AG04450 (cell line): ENCODE data around the gene TTC34. TPM values are rescaled to one million over a fixed set of nuclear protein-coding genes. Genes with fewer than 3 reads are reported as not detected.

Experiments
- CTCF ChIA-PET: fragments of 300-600, 350-600 bp; formaldehyde crosslinking; extraction: SDS; loops from one replicate; lab custom pipeline; 2022; ENCODE audit warnings: antibody characterized with exemption, inconsistent platforms; lab: Charles Lee
- POLR2A ChIA-PET: fragments of 350-600 bp; formaldehyde crosslinking; extraction: SDS; loops from one replicate; lab custom pipeline; 2021; ENCODE audit warnings: antibody characterized with exemption, inconsistent platforms; lab: Yijun Ruan, JAX
- DNase-seq: peaks from one replicate; pipeline ENCODE4 v3.0.0-alpha.2; 2011; ENCODE audit warnings: low read depth, low spot score
- H3K27ac ChIP-seq: one replicate; pipeline ENCODE4 v1.5.1; 2012; ENCODE audit warnings: low read depth, low read length, control low read depth
- H3K27me3 ChIP-seq: one replicate; pipeline ENCODE4 v1.6.0; 2012; ENCODE audit warnings: low read length; ENCODE audit not compliant: control insufficient read depth, insufficient read depth
- H3K4me3 ChIP-seq: 2 replicates; pipeline ENCODE4 v1.5.1; 2011; ENCODE audit warnings: mild to moderate bottlenecking, low read depth, low read length, control low read depth
- H3K9me3 ChIP-seq: 2 replicates; pipeline ENCODE4 v1.5.1; 2012; ENCODE audit warnings: low read length; ENCODE audit not compliant: control insufficient read depth, insufficient read depth
- CTCF ChIP-seq: IDR thresholded peaks from 2 replicates; pipeline ENCODE4 v1.5.1; 2011; ENCODE audit warnings: low read depth, low read length, control low read depth, inconsistent platforms
- polyA plus RNA-seq: library from polyadenylated mRNA; depleted of rRNA; stranded (reverse); fragments of >200 nt; gene quantifications from 2 replicates; pipeline ENCODE4 v1.2.3, GENCODE V29; 2011

The TTC34 gene
- polyA plus RNA-seq, 1 experiment, result 0.06 TPM

GRCh38 chr1:2828586-2829250 is 27.2 kb upstream of the TTC34 start:
- H3K27me3 ChIP-seq, result no peaks in the 10 kb centered on the region
- no peak for TF ChIP-seq CTCF
- ChIA-PET POLR2A (no interaction called here), CTCF (no interaction called here)
- no peak overlapping the region for H3K4me3 ChIP-seq
- peaks cover 95% of the 10 kb centered on the region for H3K9me3 ChIP-seq
- DNase-seq, result no peak
- no peak overlapping the region for H3K27ac ChIP-seq

- no peak for DNase-seq
- Histone ChIP-seq H3K27me3 (no peaks in the 10 kb centered on the region), H3K27ac (no peak overlapping the region), H3K4me3 (no peak overlapping the region), H3K9me3 (peaks cover 93% of the 10 kb centered on the region)
- no peak for TF ChIP-seq CTCF
- ChIA-PET POLR2A (no interaction called here), CTCF (no interaction called here)
Measured at GRCh38 chr1:2826736-2827292, 25.3 kb upstream of the TTC34 start.

GRCh38 chr1:2826316-2826715 is 24.8 kb upstream of the TTC34 start:
- no peak for TF ChIP-seq CTCF
- ChIA-PET CTCF (no interaction called here), POLR2A (no interaction called here)
- no peak overlapping the region for H3K27ac ChIP-seq
- peaks cover 93% of the 10 kb centered on the region for H3K9me3 ChIP-seq
- DNase-seq, result no peak
- H3K4me3 ChIP-seq, result no peak overlapping the region
- no peaks in the 10 kb centered on the region for H3K27me3 ChIP-seq

- CTCF ChIA-PET, result no interaction called here
- Histone ChIP-seq H3K27ac (no peak overlapping the region), H3K9me3 (peaks cover 93% of the 10 kb centered on the region), H3K27me3 (no peaks in the 10 kb centered on the region), H3K4me3 (no peak overlapping the region)
- no peak for DNase-seq
- TF ChIP-seq CTCF, result no peak
- POLR2A ChIA-PET, result no interaction called here
Measured at GRCh38 chr1:2825487-2826189, 24.1 kb upstream of the TTC34 start.

GRCh38 chr1:2824999-2825398 is 23.5 kb upstream of the TTC34 start:
- TF ChIP-seq CTCF, result no peak
- POLR2A ChIA-PET, result no interaction called here
- Histone ChIP-seq H3K9me3 (peaks cover 93% of the 10 kb centered on the region), H3K4me3 (no peak overlapping the region), H3K27me3 (no peaks in the 10 kb centered on the region), H3K27ac (no peak overlapping the region)
- DNase-seq, result no peak
- CTCF ChIA-PET, result no interaction called here
